Right lobe of liver (tissue), 6 donors: ENCODE results near the gene MARCOL. TPM values are rescaled to one million over a fixed set of nuclear protein-coding genes. Genes with fewer than 3 reads are reported as not detected.

Source experiments
- ATAC-seq, 4 donors: fragments of 200-7000 bp; cut with Tn5 transposase; one replicate each; pipeline ENCODE4 v1.9.1; 2020; ENCODE audit warnings: mild to moderate bottlenecking in 4 of 4, moderate library complexity in 4 of 4
- DNase-seq, 3 donors: peaks; one replicate each; pipeline ENCODE4 v3.0.0-alpha.2; 2020
- H3K27ac ChIP-seq, 3 donors: fragments of 200-600 bp; one replicate each; pipeline ENCODE4 v1.8.0; 2022
- H3K27me3 ChIP-seq, 2 donors: fragments of 200-600 bp; one replicate each; pipeline ENCODE4 v1.8.0; 2022
- H3K36me3 ChIP-seq, 4 donors: fragments of 200-600 bp; sonication (generic) in 1 of 4; one replicate each; pipeline versions ENCODE4 v1.5.1 to v1.8.0; 2017 to 2022; ENCODE audit warnings: control low read depth in 1 of 4
- H3K4me1 ChIP-seq, 4 donors: fragments of 200-600 bp; sonication (generic) in 1 of 4; one replicate each; pipeline versions ENCODE4 v1.5.1 to v1.8.0; 2017 to 2022; ENCODE audit warnings: control low read depth in 1 of 4
- H3K4me3 ChIP-seq, 3 donors: fragments of 200-600 bp; one replicate each; pipeline ENCODE4 v1.8.0; 2022
- H3K9me3 ChIP-seq, 4 donors: fragments of 200-600 bp; sonication (generic) in 1 of 4; one replicate each; pipeline versions ENCODE4 v1.5.1 to v1.8.0; 2017 to 2022; ENCODE audit warnings: control low read depth in 1 of 4
- POLR2A ChIP-seq: fragments of 450-650 bp; IDR thresholded peaks from one replicate; pipeline ENCODE4 v1.6.1; 2017; ENCODE audit warnings: antibody characterized with exemption, mild to moderate bottlenecking
- WGBS: methylation state at CpG from one replicate; pipeline ENCODE4 v1.1.6; 2018; ENCODE audit warnings: low coverage, low lambda C conversion rate; ENCODE audit not compliant: insufficient coverage; ENCODE audit errors: missing lambda C conversion rate; 5-methylcytosine and 5-hydroxymethylcytosine counted together
- intact Hi-C, 2 donors: fragments of 100-400 bp; cut with DNase I; formaldehyde crosslinking; loops; one replicate each; pipeline versions ENCODE4 v1.11.2 to v1.14.1; 2022
- total RNA-seq, 6 experiments: library from RNA; depleted of rRNA in 2 of 6; stranded (reverse); fragments of >200 nt in 2 of 6; fragmentation: NEBNext Ultra II Directional in 3 of 6; extraction: Animal tissue kit (Norgen Biotek cat#: 25700) in 3 of 6; gene quantifications; one replicate each; pipeline versions ENCODE4 v1.1.0 to v1.2.4, GENCODE V29; 2016 to 2023
- TF ChIP-seq, protein P1 (sequence below), 4 donors: fragments of 200-600 bp in 3 of 4; fragments of 450-650 bp in 1 of 4; IDR thresholded peaks; one replicate each; pipeline versions ENCODE4 v1.5.1 to v1.8.0; 2016 to 2022; ENCODE audit warnings: antibody characterized with exemption in 4 of 4, mild to moderate bottlenecking in 2 of 4
- donor health status: DM: no; HTN: yes; CAD: no.
- donor health status: DM: no; HTN: no; CAD: no.
- donor health status: DM: no; HTN: no; CAD: no.
- donor health status: DM: no; HTN: yes; CAD: no.
- donor health status: DM: no; HTN: yes; CAD: no.

Gene MARCOL
- total RNA-seq, 6 experiments from 2014 or later: not detected

DNA sequence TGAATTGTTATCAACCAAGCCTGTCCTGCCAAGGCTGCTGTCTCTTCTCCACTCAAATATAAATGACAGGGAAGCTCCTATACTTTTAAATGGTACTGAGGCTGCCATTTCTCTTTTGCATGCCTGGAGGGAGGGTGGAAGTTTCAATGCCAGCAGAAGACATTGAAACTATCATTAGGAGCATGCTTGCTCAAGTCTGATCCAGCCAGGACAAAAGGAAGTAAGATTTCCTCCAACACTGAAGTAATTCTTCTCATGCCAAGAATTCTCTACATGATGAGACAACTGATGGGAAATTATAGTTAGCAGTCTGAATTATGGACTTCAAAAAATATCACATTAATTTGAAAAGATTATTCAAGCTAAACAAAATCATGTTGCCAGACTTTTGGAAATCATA lies 30.1 kb upstream of the MARCOL start:
- Histone ChIP-seq H3K27me3 (no peaks in the 10 kb centered on the region), H3K36me3 (no peaks in the 10 kb centered on the region), H3K4me1 (peaks cover 0 to 10% (median 0%) of the 10 kb centered on the region in 4 donors), H3K9me3 (no peaks in the 10 kb centered on the region), H3K27ac (no peak overlapping the region), H3K4me3 (no peak overlapping the region)
- DNase-seq: no peak
- ATAC-seq: no peak
- no peak for TF ChIP-seq POLR2A
- TF ChIP-seq, protein P1, sequence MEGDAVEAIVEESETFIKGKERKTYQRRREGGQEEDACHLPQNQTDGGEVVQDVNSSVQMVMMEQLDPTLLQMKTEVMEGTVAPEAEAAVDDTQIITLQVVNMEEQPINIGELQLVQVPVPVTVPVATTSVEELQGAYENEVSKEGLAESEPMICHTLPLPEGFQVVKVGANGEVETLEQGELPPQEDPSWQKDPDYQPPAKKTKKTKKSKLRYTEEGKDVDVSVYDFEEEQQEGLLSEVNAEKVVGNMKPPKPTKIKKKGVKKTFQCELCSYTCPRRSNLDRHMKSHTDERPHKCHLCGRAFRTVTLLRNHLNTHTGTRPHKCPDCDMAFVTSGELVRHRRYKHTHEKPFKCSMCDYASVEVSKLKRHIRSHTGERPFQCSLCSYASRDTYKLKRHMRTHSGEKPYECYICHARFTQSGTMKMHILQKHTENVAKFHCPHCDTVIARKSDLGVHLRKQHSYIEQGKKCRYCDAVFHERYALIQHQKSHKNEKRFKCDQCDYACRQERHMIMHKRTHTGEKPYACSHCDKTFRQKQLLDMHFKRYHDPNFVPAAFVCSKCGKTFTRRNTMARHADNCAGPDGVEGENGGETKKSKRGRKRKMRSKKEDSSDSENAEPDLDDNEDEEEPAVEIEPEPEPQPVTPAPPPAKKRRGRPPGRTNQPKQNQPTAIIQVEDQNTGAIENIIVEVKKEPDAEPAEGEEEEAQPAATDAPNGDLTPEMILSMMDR (IDR thresholded peaks at IDR 0.05): no peak
- intact Hi-C loops: no loop called here

DNA sequence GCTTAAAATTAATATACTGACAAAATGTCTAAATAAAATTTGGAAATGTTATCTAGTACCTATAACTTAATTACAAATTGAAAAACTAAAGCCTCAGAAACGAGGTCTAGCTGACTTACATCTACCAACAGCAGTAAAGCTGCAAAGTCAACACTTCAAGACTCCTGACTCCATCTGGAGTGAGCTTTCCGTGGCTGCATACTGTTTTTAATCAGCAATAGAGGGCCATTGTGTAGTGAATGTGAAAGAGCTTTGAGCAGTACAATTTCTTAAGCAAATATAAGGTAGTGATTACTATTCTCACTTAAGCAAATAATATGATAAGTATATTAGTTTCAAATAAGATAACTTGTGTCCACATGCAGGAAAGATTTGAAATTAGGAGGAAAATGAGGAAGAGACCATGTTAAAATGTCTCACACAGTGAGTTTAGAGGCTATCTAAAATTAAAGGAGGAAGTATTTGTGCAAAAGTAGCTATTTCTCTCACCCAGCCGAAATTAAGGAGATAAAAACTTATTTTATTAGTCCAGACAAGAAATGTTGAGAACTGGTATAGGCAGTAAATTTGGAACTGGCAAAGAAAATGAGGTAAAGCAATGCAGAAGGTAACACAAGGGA lies 29.1 kb upstream of the MARCOL start:
- ATAC-seq (no peak), DNase-seq (no peak)
- 33% methylated on average over 3 of the region's 3 CpGs for WGBS
- no peaks in the 10 kb centered on the region for H3K9me3 ChIP-seq
- no peak overlapping the region for H3K4me3 ChIP-seq
- TF ChIP-seq, protein P1 (IDR thresholded peaks at IDR 0.05): no peak
- no peak for TF ChIP-seq POLR2A
- no peaks in the 10 kb centered on the region for H3K36me3 ChIP-seq
- peaks cover 0 to 10% (median 0%) of the 10 kb centered on the region in 4 donors for H3K4me1 ChIP-seq
- intact Hi-C loops: no loop called here
- H3K27ac ChIP-seq: no peak overlapping the region
- no peaks in the 10 kb centered on the region for H3K27me3 ChIP-seq

DNA sequence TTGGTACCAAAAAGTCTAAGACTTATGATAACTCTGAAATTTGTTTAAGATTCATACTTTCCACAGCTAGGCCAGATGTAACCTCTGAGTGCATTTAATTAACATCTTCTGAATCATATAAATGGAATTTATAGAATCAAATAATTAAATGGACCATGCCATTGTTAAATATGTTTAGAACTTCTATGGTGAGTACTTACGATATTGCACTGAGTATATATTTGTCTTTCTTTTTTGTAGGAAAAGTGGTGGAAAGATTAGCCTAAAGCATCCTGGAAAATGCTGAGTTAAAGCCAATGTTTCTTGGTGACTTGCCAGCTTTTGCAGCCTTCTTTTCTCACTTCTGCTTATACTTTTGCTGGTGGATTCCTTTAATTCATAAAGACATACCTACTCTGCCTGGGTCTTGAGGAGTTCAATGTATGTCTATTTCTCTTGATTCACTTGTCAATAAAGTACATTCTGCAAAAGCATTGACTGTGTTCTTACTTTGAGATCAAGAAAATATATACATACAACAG lies 23.6 kb upstream of the MARCOL start:
- 64% methylated on average over 1 of the region's 1 CpG for WGBS
- DNase-seq: no peak
- intact Hi-C loops: no loop called here

DNA sequence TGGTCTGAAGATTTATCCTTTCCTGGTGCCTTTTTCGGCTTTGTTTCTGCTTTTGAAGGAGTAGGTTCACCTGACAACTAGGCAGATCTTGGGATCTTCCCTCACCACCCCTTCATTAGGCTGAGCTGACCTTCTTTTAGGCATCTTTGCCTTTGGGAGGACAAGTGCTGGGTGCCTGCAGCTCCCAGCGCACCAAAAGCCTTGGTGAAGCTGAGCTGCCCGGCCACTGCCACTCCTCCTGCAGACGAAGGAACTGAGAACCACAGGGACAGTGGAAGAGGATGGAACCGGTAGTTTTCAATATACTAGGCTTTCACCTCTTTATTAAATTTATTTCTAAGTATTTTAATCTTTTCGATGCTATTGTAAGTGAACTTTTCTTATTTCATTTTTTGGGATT lies 16.8 kb upstream of the MARCOL start:
- intact Hi-C loops: no loop called here
- Histone ChIP-seq H3K4me1 (no peaks in the 10 kb centered on the region), H3K27me3 (no peaks in the 10 kb centered on the region), H3K9me3 (no peaks in the 10 kb centered on the region), H3K36me3 (no peaks in the 10 kb centered on the region), H3K27ac (no peak overlapping the region), H3K4me3 (no peak overlapping the region)
- TF ChIP-seq, protein P1 (IDR thresholded peaks at IDR 0.05): no peak
- no peak for TF ChIP-seq POLR2A
- WGBS: 50% methylated on average over 5 of the region's 6 CpGs
- DNase-seq (no peak), ATAC-seq (no peak)

More for the DNA sequence above, 23.6 kb upstream of the MARCOL start:
- H3K4me1 ChIP-seq: no peaks in the 10 kb centered on the region
- ATAC-seq: no peak
- H3K27me3 ChIP-seq: no peaks in the 10 kb centered on the region
- no peak for TF ChIP-seq POLR2A
- TF ChIP-seq, protein P1 (IDR thresholded peaks at IDR 0.05): no peak
- no peaks in the 10 kb centered on the region for H3K9me3 ChIP-seq
- no peaks in the 10 kb centered on the region for H3K36me3 ChIP-seq
- no peak overlapping the region for H3K4me3 ChIP-seq
- H3K27ac ChIP-seq: no peak overlapping the region
